Measurements from ENCODE around the gene ADAMTS13.

- TF ChIP-seq, protein P1, sequence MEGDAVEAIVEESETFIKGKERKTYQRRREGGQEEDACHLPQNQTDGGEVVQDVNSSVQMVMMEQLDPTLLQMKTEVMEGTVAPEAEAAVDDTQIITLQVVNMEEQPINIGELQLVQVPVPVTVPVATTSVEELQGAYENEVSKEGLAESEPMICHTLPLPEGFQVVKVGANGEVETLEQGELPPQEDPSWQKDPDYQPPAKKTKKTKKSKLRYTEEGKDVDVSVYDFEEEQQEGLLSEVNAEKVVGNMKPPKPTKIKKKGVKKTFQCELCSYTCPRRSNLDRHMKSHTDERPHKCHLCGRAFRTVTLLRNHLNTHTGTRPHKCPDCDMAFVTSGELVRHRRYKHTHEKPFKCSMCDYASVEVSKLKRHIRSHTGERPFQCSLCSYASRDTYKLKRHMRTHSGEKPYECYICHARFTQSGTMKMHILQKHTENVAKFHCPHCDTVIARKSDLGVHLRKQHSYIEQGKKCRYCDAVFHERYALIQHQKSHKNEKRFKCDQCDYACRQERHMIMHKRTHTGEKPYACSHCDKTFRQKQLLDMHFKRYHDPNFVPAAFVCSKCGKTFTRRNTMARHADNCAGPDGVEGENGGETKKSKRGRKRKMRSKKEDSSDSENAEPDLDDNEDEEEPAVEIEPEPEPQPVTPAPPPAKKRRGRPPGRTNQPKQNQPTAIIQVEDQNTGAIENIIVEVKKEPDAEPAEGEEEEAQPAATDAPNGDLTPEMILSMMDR (conservative IDR thresholded peaks at IDR 0.05 in 1 of 2, IDR thresholded peaks at IDR 0.05 in 1 of 2; ENCODE audit: low read depth in 1 of 2, low read length in 2 of 2): no peak
- TF ChIP-seq EZH2 (IDR thresholded peaks at IDR 0.05; ENCODE audit: low read length, missing control alignments): no peak
Observed at GRCh38 chr9:133378408-133378962, 43.7 kb upstream of the ADAMTS13 start.
